CD4-positive, alpha-beta T cell treated with Interleukin-15 for 1 hour (primary cell): ENCODE measurements around the gene ADPRH.
"Not testable (repeated sequence)": the region's sequence is repeated elsewhere in the genome, so short reads cannot be mapped to it uniquely, and the experiment has no call there.

Experiments used
- DNase-seq: peaks from one replicate; pipeline ENCODE4 v3.0.0-alpha.2; 2020

Gene ADPRH

DNA sequence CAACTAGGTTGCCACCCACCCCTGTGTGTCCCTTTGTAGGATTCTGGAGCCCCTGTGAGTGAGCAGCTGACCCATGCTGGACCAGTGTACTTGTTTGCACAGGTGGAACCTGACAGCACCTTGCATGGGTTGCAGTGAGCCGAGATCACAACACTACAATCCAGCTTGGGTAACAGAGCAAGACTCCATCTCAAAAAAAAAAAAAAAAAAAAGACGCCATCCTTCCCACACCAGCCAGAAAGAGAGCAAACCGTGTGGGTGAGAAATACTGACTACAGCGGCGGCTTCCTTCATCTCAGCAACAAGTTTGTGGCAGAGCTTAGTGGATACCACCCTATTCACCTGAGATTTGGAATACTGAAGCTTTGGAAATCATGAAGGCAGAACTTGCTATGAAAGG lies 19.1 kb upstream of the ADPRH start:
- no peak for DNase-seq

DNA sequence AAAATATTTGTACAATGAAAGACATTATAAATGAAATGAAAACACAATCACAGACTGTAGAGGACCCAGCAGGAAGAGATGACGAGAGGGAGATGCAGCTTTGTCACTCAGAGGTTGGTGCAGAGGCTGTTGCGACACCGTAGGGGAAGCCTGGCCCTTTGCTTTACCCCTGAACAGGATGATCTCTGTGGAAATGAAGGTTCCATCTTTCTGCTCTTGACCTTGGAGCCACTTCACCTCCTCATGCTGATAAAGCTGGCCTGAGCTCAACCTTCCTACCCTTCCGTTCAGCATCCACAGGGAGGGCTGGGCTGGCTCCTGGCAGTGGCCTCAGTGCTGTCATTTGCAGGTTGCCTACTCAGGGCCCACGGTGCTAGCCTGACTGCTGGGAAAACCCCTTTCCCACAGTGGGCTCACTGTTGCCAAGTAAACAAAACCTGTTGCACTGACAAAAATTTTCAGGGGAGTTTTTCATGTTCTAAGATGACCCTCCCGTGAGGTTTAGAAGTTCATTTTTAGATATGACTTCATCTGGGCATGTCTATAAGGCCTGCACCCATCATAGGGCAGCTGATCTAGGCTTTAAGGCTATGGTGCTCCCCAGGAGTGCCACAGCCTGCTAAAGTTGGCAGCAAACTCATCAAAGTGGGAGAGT lies 16.9 kb upstream of the ADPRH start:
- DNase-seq: peak; percentile 81

DNA sequence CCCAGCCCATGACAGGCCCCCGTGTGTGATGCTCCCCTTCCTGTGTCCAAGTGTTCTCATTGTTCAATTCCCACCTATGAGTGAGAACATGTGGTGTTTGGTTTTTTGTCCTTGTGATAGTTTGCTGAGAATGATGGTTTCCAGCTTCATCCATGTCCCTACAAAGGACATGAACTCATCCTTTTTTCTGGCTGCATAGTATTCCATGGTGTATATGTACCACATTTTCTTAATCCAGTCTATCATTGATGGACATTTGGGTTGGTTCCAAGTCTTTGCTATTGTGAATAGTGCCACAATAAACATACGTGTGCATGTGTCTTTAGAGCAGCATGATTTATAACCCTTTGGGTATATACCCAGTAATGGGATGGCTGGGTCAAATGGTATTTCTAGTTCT lies 16.0 kb upstream of the ADPRH start:
- not testable (repeated sequence) for DNase-seq

- no peak for DNase-seq
Observed at GRCh38 chr3:119569156-119569555, 10.1 kb upstream of the ADPRH start.

DNA sequence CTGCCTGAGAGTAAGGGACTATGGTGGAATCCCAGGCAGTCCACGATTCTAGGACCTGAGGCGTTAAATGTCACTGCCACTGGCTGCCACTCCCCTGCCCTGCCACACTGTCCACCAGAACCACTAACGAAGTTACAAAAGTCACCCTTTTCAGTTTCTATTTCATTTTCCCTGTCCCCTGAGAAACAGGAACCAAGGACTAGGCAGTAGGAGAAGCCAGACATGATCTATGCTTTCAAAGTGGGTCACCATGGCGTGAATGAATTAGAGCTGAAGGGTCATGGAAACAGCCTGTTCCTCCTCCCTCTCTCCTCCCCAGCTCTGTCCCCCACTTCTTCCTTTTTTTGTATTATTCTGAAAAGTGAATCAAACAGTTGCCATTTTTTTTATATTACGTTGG lies 9.1 kb upstream of the ADPRH start:
- peak; percentile 57 for DNase-seq

DNA sequence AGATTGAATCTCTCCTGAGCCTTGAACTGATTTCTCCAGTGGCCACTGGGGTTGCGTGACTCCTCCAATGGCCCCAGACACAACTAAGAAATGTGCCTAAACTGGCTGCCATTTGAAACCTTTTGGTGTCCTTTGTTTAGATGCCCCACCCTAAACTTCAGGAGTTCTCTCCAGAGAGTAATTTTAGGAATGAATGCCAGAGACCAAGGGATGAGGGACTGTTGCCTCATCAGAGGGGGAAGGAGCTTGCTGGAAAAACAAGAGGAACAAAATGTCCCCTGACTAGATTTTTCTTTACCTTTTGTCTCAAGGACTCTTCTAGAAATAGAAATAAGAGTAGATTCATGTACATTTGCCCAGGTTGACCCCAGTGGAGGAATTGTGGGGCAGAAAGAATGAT lies 8.1 kb upstream of the ADPRH start:
- DNase-seq: no peak

DNA sequence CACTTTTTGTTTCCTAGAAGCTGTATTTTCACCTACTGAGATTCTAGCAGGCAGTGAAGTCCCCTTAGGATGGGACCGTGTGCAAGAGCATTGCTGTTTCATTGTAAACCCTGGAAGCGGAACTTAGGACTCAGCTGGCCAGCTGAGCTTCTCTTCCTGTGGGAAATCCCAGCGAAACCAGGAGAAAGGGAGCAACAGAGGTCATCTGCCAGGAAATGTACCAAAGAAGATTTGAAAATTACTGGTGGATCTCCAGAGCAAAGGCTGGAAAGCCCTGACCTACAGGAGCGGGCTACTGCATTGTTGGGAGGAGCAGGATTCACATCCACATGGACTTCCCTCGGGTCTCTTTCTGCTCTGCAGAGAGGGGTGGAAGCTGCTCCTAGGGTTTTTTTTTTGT lies 7.6 kb upstream of the ADPRH start:
- no peak for DNase-seq

GRCh38 chr3:119575507-119575906 lies 3.8 kb upstream of the ADPRH start:
- DNase-seq: no peak

DNA sequence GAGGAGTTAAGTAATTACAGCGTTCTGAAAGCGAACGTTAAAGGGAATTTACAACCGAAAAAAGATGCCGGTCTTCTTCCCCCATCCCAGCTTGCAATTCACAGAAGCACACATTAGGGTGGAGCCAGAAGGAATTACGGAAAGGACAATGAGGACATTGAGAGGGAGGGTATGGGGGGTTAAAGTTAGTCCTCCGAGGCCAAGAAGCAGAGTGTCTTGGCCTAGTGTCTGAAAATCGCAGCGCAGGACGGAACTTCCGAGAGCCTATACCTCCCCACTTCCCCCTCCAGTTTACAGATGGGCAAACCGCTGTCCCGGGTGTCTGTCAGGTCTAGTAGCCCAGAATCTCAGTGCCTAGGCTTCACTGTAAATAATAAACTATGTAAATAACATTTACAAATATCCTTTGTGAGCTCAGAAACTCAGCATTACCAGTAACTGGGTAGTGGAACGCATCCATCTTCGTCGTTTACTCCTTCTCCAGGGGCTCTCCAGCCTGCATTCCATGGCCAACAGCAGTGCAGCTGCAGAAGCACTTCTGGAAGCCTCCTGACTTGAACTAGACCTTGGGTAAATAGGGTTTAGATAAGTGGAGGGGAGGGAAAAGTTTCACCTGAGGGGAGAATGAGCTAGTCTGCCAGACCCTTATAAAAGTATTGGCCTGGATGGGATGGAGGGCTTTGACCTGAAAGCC lies 922 bp downstream of the ADPRH start:
- DNase-seq: peak; percentile 61

GRCh38 chr3:119582178-119582577 lies 2.9 kb downstream of the ADPRH start:
- DNase-seq: peak; percentile 41

- no peak for DNase-seq
Observed at GRCh38 chr3:119585208-119585607, 5.9 kb downstream of the ADPRH start.

DNA sequence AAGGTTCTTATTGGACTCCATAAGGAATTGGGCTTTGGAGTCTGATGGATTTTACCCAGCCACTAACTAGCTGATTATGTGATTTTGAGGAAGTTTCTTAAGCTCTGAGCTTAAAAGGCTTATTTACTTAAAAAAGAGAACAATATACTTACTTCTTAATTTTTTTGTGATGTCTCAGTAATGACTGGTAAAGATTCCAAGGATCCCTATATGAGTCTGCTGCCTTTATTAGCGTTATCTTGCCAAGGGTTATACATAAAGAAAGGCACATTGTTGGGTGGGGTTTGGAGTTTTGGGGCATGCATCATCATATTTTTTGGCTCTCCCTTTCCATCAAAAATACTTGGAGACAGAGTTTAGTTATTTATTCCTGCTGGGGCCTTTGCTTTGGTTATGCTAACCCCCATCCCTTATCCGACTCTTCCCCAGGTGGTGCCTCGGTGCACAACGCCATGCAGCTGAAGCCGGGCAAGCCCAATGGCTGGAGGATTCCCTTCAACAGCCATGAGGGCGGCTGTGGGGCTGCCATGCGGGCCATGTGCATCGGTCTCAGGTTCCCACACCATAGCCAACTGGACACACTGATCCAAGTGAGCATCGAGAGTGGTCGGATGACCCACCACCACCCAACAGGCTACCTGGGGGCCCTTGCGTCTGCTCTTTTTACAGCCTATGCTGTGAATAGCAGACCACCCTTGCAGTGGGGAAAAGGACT lies 6.7 kb downstream of the ADPRH start:
- DNase-seq: no peak

DNA sequence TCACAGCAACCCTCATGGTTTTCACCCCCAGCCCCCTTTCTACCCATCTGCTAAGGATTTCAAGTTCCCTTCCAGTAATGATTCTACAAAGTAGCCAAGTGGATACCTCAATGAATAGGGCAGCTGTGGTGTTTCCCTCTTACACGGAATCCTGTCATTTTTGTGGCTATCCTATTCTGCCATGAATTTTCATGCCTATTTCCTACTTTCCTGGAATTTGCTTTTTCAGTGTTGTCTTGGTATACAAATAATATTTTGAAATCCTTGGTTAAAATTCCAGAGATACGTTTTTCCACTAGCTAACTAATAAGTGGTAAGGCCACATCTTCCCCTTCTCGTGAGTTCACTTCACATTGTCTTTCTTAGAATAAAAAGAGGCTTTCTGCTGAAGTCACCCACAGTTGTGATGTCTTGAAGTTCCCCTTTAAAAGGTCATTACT lies 7.5 kb downstream of the ADPRH start:
- DNase-seq: no peak

GRCh38 chr3:119588112-119588511 lies 8.8 kb downstream of the ADPRH start:
- DNase-seq: peak; percentile 36

DNA sequence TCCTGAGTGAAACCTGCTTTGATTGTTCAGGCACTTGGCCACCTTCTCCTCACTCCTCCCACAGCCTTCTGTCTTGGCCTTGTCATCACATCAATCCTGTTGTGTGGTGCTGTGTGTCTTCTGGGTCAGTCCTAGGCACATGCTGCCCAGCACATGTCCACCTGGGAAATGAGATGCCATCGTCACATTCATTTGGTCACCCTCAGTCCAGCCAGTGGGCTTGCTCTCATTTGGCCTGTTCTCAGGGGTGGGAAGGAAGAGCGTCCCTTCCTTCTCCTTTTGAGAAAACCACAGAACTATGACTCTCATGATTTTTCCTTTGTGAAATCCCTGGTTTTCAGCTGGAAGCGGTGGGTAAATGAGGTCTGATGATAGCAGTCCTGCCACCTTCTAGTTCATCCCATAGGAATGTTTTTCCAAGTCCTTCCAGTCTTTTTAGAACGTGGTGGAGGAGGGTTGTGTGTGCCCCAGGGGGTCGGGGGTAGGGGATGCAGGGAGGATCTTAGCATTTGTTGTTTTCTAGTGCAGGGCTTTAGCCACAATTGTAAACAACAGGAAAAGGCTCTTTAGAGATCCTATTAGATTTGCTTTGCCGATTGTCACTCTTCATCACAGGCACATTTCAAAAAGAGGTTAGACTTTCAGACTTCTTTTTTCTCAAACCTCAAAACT lies 9.9 kb downstream of the ADPRH start:
- peak; percentile 48 for DNase-seq

DNA sequence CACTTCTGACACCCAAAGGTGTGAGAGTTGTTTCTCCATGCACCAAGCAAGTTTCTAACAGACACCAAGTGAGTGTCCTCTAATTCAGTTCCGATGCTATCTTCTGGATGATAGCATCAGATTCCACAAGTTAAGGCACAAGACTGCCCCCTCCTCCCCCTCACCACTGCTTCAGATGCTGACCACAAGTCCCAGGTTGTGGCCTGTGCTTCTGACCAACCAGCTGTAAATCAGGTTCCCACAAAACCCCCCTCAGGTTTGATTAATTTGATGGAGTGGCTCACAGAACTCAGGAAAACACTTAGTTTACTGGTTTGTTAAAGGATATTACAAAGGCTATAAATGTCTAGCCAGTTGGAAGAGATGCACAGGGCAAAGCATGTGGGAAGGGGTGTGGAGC lies 11.4 kb downstream of the ADPRH start:
- DNase-seq: no peak

- DNase-seq: no peak
Observed at GRCh38 chr3:119592861-119593260, 13.6 kb downstream of the ADPRH start.

DNA sequence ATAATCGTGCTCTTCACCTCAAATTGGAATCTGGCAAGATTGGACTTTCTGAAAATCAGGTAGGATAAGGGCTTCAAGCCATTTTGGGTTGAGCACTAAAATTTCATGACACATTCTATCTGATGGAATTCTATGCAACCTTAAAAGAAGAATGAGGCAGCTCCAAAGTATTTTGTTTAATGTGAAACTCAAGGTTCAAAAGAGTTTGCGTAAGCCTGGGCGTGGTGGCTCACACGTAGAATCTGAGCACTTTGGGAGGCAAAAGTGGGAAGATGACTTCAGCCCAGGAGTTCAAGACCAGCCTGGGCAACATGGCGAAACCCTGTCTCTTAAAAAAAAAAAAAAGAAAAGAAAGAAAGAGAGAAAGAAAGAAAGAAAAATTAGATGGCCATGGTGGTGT lies 14.8 kb downstream of the ADPRH start:
- no peak for DNase-seq

GRCh38 chr3:119594929-119595328 lies 15.6 kb downstream of the ADPRH start:
- not testable (repeated sequence) for DNase-seq

GRCh38 chr3:119595639-119596334 lies 16.5 kb downstream of the ADPRH start:
- no peak for DNase-seq

DNA sequence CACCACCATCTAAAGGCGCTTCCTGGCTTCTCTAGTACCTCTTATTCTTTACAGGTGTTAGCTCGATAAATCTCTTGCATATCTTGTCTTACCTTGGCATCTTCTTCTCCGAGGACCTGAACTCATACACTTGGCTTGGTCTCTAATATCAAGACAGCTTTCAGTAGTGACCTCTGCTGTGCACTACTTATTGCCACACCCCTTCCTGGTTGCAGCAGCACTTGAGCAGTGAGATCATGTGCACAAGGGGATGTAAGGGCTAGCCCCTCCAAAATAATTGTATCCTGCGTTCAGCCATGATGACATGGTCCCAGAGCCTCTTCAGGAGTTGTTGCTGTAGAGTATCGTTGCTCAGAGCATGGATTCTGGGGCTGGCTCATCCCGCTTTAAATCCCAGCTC lies 17.1 kb downstream of the ADPRH start:
- DNase-seq: no peak

GRCh38 chr3:119597548-119598288 lies 18.4 kb downstream of the ADPRH start, which contains the start of gene PLA1A:
Gene PLA1A, plus strand, starts transcription at chr3:119597885. Its CDS starts 29 bp downstream, at chr3:119597914.
- no peak for DNase-seq
